COLO668 (cell line): ENCODE measurements around the gene FBXW9.
A peak's percentile ranks its signal among the peaks of the same experiment; 100 is the strongest.
"Not testable (repeated sequence)": the region's sequence is repeated elsewhere in the genome, so short reads cannot be mapped to it uniquely, and the experiment has no call there.

Experiments
- DNase-seq: peaks from one replicate; lab custom pipeline; 2025; ENCODE audit not compliant: unreplicated experiment; lab: John Stamatoyannopoulos, UW

Gene FBXW9

DNA sequence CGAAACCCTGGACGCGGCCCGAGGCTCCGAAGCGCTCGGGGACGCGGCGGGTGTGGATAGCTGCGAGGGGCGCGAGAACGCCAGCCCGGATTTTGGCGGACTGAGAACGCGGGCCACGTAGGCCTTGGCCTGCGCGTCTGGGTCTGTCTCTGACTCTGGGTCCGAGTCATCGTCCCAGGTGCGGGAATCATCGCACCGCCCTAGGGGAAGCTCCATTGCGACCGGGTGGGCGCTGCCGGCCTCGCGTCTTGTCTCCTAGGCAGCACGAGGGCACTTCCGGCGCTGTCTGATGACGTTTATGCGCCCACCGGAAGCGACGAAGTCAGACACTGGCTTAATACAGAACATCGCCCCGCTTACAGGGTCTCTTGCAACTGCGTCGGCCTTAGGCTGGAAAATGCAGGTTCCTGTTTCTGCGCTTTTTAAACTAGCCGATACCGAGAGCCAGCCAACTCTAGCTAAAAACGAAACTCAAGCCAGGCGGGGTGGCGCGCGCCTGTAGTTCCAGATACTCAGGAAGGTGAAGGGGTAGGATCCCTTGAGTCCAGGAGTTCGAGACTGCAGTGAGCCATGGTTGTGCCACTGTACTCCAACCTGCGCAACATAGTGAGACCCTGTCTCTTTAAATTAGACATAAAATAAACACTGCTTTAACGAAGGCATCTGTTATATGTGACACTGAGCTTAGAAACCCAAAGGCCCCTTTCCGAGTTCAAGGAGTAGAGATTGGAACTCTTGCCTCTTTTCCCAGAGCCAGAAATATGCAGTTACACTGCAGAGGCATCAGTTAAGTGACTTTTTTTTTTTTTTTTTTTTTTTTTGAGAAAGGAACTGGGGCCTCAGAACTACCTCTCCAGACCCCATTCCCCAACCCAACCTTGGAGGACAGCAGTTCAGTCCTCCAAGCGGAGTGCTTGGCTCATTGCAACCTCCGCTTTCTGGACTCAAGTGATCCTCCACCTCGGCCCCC, at the start of gene FBXW9:
Gene FBXW9, minus strand, starts transcription at position 266 of the 970 bp plus-strand sequence. Its CDS starts 50 bp downstream, at position 216.
- peak; percentile 94 for DNase-seq

- DNase-seq: no peak
Observed at GRCh38 chr19:12745166-12745897, 48.9 kb upstream of the FBXW9 start.

- no peak for DNase-seq
Observed at GRCh38 chr19:12737835-12738351, 41.5 kb upstream of the FBXW9 start.

DNA sequence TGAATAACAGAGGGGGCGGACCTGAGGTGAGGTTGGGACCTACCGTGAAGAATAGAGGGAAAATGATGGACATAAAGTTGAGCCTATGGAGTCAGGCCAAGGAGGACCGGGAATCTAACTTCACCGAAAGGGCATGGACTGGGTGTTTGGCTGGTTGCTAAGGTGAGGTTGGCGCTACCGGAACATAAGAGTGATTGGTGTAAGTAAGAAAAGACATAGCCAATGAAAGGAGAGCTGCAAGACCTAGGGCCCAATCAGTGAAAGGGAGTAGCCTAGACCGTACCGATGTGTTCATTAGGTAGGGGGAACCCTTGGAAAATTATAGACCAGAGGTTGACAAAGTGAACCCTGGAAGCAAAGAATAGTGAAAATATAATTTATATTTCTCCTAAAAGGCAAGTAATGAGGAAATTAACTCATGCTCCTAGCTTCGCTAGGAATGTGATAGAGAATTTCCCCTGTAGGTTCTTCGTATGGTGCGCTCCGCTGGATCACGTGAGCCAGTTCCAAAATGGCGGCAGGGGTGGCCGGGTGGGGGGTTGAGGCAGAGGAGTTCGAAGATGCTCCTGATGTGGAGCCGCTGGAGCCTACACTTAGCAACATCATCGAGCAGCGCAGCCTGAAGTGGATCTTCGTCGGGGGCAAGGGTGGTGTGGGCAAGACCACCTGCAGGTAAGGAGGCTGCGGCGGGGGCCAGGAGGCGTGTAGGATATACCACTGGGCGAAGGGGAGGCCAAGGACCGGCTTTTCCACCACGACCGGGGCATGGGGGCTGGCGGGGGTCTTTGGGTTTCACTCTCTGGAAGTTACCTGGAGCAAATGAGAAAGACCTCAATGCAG, 40.8 kb upstream of the FBXW9 start, which contains the start of gene GET3:
Gene GET3, plus strand, starts transcription at position 503 of the 840 bp plus-strand sequence. Its CDS starts 9 bp downstream, at position 512.
- DNase-seq: peak; percentile 92

GRCh38 chr19:12733369-12734214, 37.2 kb upstream of the FBXW9 start:
- peak; percentile 18 for DNase-seq

GRCh38 chr19:12731337-12731736, 34.9 kb upstream of the FBXW9 start:
- DNase-seq: no peak

DNA sequence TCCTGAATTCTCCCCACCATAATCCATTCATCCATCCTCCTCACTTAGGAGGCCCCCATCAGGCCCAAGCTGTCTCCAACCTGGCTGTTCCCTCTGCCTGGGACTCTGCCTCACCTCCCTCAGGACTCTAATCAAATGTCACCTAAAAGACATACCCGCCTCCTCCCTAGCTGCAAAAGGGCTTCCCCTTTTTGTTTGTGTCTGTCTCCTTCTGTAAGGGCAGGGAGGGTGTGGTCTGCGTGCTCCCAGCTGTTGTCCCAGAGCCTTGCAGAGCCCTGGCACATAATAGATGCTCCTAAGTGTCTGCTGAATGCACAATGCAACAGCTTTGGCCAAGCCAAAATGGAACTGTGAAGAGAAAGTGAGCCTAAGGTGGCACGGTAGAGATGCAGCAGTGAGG, 33.6 kb upstream of the FBXW9 start:
- DNase-seq: no peak

- no peak for DNase-seq
Observed at GRCh38 chr19:12727745-12728433, 31.5 kb upstream of the FBXW9 start.

DNA sequence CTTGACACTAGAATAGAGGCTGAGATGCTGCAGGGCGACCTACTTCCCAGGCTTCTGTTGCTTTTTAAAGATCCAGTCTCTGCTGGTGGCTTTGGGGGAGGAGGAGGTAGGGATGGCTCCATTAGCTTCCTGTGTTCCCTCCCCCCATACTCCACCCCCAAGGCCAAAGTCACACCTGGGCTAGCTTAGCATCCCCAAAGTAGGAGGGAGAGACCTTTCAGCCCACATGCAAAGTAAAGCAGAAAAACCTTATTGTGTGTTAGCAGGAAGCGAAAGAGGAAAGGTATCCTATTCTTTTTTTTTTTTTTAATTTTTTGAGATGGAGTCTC, 30.5 kb upstream of the FBXW9 start:
- no peak for DNase-seq

- not testable (repeated sequence) for DNase-seq
Observed at GRCh38 chr19:12725612-12726011, 29.2 kb upstream of the FBXW9 start.

DNA sequence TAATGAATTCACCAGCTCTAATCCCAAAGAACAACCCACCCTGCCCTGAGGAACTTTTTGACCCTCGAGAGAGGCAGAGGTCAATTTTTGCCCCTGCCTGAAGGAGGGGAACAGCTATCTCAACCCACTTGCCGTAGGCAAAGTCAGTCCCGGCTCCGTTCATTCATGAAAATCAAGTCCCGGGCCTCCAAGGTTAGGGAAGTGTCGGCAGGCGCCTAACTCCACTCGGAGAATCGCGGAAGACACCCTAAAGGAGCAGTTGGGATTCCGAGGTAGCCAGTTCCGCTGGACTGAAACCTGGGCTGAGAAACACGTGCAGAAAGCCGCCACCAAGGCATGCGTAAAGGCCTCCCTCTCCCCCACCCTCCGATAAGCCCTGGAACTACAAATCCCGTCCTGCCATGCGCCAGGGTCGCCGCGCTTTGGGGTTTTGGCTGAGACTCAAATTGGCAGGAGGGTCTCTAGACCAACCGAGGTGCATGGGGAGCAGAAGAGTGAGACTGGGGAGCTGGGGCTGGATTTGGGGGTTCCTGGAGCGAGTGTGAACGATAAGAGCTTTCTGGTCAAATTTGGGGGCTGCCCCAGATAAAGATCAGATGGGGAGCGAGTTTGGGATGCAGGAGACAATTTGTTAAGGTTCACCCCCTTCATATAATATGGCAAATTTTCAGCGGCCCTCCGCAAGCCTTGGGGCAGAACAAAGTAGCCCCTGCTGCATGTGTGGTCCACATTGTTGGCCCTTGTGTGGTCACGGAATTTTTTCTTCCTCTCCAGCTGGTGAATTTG, 27.4 kb upstream of the FBXW9 start, which contains the start of gene TNPO2:
Gene TNPO2, minus strand, starts transcription at position 292 of the 786 bp plus-strand sequence. CDS start 2,955 bp downstream, outside the sequence.
- peak; percentile 71 for DNase-seq

- DNase-seq: no peak
Observed at GRCh38 chr19:12723381-12723640, 26.9 kb upstream of the FBXW9 start.

DNA sequence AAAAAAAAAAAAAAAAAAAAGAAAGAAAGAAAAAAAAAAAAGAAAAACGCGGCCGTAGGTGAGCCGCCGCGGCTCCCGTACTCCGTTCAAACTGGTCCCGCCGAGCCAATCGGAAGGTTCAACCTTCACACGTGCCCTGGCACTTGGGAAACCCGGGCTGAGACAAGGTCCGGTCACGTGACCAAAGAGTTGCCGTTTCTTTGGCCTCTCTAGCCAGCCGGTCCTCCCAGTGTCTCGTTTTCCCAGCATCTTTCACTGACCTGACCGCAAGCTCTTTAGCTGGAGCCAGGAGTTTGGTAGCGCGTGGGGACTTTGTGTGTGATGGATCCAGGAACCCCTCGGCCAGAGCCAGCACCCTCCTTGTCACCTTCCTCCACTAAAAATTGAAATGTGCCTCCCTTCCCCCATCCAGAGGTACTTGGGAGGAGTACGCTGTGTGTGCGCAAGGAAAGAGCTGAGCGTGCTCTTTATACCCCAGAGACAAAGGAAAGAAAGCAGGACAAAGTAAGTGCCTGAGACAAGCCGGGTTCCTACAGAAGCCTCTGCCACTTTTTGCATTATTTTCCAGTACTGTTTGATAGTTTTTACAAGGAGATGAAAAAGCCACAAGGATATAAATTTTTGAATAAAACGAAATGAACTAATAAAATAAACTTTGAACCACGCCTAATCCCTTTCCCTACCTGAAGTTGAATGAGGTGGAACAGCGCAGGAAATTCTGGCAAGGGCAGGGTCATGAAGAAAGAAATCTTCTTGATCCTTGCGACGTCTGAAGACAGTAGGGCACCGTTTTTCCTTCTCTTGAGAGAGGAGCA, 26.3 kb upstream of the FBXW9 start:
- DNase-seq: peak; percentile 97

DNA sequence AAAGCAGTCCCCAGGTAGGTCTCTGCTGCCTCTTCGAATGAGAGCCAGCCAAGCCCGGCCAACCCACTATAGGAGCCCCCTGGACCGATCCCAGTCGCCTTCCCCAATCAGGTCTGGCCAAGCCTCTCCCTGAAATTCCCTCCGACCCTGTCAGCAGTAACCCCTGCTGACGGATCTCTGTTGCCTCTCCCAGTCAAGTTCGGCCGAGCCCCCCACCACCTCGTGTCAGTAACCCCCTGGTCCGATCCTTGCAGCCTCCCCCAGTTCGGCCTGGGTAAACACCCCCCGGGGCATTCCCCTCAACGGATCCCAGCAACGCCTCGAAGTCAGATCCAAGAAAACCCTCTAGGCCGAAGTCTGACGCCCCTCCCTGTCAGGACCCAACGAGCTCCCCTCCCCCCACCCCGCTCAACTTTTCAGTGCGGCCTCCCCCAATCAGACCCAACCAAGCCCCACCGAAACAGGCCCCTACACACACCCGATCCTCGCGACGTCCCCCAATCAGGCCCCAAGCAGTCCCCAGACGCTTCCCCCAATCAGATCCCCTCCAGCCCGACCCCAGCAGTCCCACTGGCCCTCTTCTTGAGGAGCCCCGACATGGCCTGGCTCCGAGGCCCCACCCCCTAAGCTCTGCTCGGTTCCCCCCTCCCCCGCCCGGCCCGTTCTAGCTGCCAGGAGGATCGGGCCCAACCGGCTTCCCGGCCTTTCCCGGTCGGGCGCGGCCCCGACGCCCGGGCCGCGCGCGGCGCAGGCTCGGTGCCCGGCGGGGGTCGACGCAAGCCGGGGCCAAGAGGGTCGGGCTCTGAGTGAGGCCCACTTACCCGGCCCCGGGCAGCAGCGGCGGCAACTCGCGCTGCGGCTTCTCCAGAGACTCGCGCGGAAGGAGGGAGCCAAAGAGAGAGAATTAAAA, 25.5 kb upstream of the FBXW9 start:
- peak; percentile 50 for DNase-seq

- no peak for DNase-seq
Observed at GRCh38 chr19:12720851-12721655, 24.6 kb upstream of the FBXW9 start.

DNA sequence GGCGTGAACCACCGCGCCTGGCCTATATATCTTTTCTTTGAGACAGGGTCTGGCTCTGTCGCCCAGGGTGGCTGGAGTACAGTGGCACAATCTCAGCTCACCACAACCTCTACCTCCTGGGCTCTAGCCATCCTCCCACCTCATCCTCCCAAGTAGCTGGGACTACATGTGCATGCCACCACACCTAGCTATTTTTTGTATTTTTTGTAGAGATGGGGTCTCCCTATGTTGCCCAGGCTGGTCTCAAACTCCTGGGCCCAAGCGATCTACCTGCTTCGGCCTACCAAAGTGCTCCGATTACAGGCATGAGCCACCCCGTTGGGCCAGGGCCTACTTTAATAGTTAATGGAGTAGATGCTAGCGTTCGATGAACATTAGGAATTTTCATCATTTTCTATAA, 23.9 kb upstream of the FBXW9 start:
- DNase-seq: no peak
